Loucy (cell line): ENCODE data around the gene TOP1.

Experiments
- H2AFZ ChIP-seq: fragments of 200-600 bp; sonication (generic); 2 replicates; pipeline ENCODE4 v1.6.0; 2016; ENCODE audit warnings: antibody characterized with exemption, mild to moderate bottlenecking, low read length, moderate library complexity
- H3F3A ChIP-seq: fragments of 200-600 bp; 2 replicates; pipeline ENCODE4 v1.6.0; 2016; ENCODE audit warnings: antibody characterized with exemption, low read depth, mild to moderate bottlenecking
- H3K27me3 ChIP-seq: fragments of 200-600 bp; sonication (generic); 2 replicates; pipeline ENCODE4 v1.6.1; 2014; ENCODE audit warnings: low read length, mild to moderate bottlenecking; ENCODE audit not compliant: insufficient read depth, poor library complexity, severe bottlenecking
- H3K36me3 ChIP-seq: fragments of 200-600 bp; sonication (generic); 2 replicates; pipeline ENCODE4 v1.6.1; 2016; ENCODE audit warnings: low read length; ENCODE audit not compliant: insufficient read depth
- H3K4me1 ChIP-seq: fragments of 200-600 bp; sonication (generic); 2 replicates; pipeline ENCODE4 v1.5.1; 2014; ENCODE audit warnings: low read length, mild to moderate bottlenecking; ENCODE audit not compliant: insufficient read depth, poor library complexity, severe bottlenecking
- H3K4me2 ChIP-seq: fragments of 200-600 bp; sonication (generic); 2 replicates; pipeline ENCODE4 v1.6.0; 2014; ENCODE audit warnings: antibody characterized with exemption, low read length, low read depth, mild to moderate bottlenecking; ENCODE audit not compliant: poor library complexity, severe bottlenecking
- H3K4me3 ChIP-seq: fragments of 200-600 bp; sonication (generic); 2 replicates; pipeline ENCODE4 v1.5.1; 2014; ENCODE audit warnings: low read length, mild to moderate bottlenecking, mixed read lengths; ENCODE audit not compliant: poor library complexity, severe bottlenecking
- H3K79me2 ChIP-seq: fragments of 200-600 bp; sonication (generic); 2 replicates; pipeline ENCODE4 v1.6.1; 2014; ENCODE audit warnings: low read length; ENCODE audit not compliant: insufficient read depth
- H3K9ac ChIP-seq: fragments of 200-600 bp; sonication (generic); 2 replicates; pipeline ENCODE4 v1.6.0; 2014; ENCODE audit warnings: mild to moderate bottlenecking, low read depth, low read length, moderate library complexity; ENCODE audit not compliant: poor library complexity, severe bottlenecking
- H3K9me2 ChIP-seq: fragments of 200-600 bp; sonication (generic); replicated peaks from 2 replicates; pipeline ENCODE4 v1.6.1; 2016; ENCODE audit warnings: low read depth, low read length, mixed read lengths
- H3K9me3 ChIP-seq: fragments of 200-600 bp; sonication (generic); 2 replicates; pipeline ENCODE4 v1.6.1; 2014; ENCODE audit warnings: mild to moderate bottlenecking, antibody characterized with exemption, low read length, low read depth; ENCODE audit not compliant: insufficient read depth
- H4K20me1 ChIP-seq: fragments of 200-600 bp; sonication (generic); 2 replicates; pipeline ENCODE4 v1.6.0; 2014; ENCODE audit warnings: antibody characterized with exemption, low read length, mild to moderate bottlenecking; ENCODE audit not compliant: insufficient read depth, poor library complexity, severe bottlenecking
- EZH2phosphoT487 ChIP-seq: fragments of 200-600 bp; IDR thresholded peaks from 2 replicates; pipeline ENCODE4 v1.6.1; 2018; ENCODE audit warnings: antibody characterized with exemption, mild to moderate bottlenecking, moderate library complexity, borderline replicate concordance
- TF ChIP-seq, protein P1 (sequence below): fragments of 200-600 bp; sonication (generic); conservative IDR thresholded peaks from 2 replicates; pipeline ENCODE4 v1.5.1; 2014; ENCODE audit warnings: mild to moderate bottlenecking, antibody characterized with exemption, low read length

The TOP1 gene

DNA sequence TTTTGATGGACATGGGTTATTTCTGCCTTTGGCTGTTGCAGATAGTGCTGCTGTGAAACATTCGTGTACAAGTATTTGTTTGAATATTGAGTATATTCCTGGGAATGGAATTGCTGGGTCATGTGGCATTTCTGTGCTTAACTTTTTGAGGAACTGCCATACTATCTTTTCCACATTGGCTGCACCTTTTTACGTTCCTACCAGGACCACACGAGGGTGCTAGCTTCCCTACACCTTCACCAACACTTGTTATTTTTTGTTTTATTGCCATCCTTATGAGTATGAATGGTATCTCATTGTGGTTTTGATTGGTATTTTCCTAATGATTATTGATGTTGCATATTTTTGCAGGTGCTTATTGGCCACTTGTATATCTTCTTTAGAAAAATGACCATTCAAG is 60.9 kb downstream of the TOP1 start:
- peaks cover 6% of the 10 kb centered on the region for H4K20me1 ChIP-seq
- no peaks in the 10 kb centered on the region for H3K27me3 ChIP-seq
- peaks cover 69% of the 10 kb centered on the region for H3K36me3 ChIP-seq
- no peaks in the 10 kb centered on the region for H3K9me3 ChIP-seq
- TF ChIP-seq EZH2phosphoT487 = no peak
- TF ChIP-seq, protein P1, sequence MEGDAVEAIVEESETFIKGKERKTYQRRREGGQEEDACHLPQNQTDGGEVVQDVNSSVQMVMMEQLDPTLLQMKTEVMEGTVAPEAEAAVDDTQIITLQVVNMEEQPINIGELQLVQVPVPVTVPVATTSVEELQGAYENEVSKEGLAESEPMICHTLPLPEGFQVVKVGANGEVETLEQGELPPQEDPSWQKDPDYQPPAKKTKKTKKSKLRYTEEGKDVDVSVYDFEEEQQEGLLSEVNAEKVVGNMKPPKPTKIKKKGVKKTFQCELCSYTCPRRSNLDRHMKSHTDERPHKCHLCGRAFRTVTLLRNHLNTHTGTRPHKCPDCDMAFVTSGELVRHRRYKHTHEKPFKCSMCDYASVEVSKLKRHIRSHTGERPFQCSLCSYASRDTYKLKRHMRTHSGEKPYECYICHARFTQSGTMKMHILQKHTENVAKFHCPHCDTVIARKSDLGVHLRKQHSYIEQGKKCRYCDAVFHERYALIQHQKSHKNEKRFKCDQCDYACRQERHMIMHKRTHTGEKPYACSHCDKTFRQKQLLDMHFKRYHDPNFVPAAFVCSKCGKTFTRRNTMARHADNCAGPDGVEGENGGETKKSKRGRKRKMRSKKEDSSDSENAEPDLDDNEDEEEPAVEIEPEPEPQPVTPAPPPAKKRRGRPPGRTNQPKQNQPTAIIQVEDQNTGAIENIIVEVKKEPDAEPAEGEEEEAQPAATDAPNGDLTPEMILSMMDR = 0 out of 2 replicates have a peak, but pooled peaks have one; percentile 20
- H3K79me2 ChIP-seq = no peaks in the 10 kb centered on the region
- H3K4me2 ChIP-seq = no peak overlapping the region
- H3K4me3 ChIP-seq = no peak overlapping the region
- H3K9ac ChIP-seq = no peak overlapping the region
- no peak overlapping the region for H2AFZ ChIP-seq
- H3K9me2 ChIP-seq = no peaks in the 10 kb centered on the region
- H3F3A ChIP-seq = no peaks in the 10 kb centered on the region
- H3K4me1 ChIP-seq = peaks cover 12% of the 10 kb centered on the region

GRCh38 chr20:41091927-41092326 is 63.3 kb downstream of the TOP1 start:
- H3K36me3 ChIP-seq = peaks cover 63% of the 10 kb centered on the region

GRCh38 chr20:41094353-41095055 is 65.9 kb downstream of the TOP1 start:
- Histone ChIP-seq H3K36me3 (peaks cover 71% of the 10 kb centered on the region), H3K9me3 (no peaks in the 10 kb centered on the region), H3K4me3 (no peak overlapping the region), H4K20me1 (peaks cover 7% of the 10 kb centered on the region), H3K27me3 (no peaks in the 10 kb centered on the region), H3K4me1 (no peaks in the 10 kb centered on the region), H3K9ac (no peak overlapping the region), H3F3A (no peaks in the 10 kb centered on the region), H3K79me2 (no peaks in the 10 kb centered on the region), H2AFZ (no peak overlapping the region), H3K9me2 (no peaks in the 10 kb centered on the region), H3K4me2 (no peak overlapping the region)
- TF ChIP-seq, protein P1 = no peak
- no peak for TF ChIP-seq EZH2phosphoT487

More at GRCh38 chr20:41091927-41092326, 63.3 kb downstream of the TOP1 start:
- Histone ChIP-seq H3K4me1 (peaks cover 5% of the 10 kb centered on the region), H3K9me3 (no peaks in the 10 kb centered on the region), H4K20me1 (peaks cover 13% of the 10 kb centered on the region), H3K4me3 (no peak overlapping the region), H3K4me2 (no peak overlapping the region), H3F3A (no peaks in the 10 kb centered on the region), H3K79me2 (no peaks in the 10 kb centered on the region), H2AFZ (no peak overlapping the region), H3K9ac (no peak overlapping the region), H3K9me2 (no peaks in the 10 kb centered on the region), H3K27me3 (no peaks in the 10 kb centered on the region)
- TF ChIP-seq, protein P1 = no peak
- no peak for TF ChIP-seq EZH2phosphoT487
